Activated CD4-positive, alpha-beta T cell treated with anti-CD3 and anti-CD28 coated beads for 36 hours (primary cell): ENCODE measurements around the gene CD5L. TPM values are rescaled to one million over a fixed set of nuclear protein-coding genes. Genes with fewer than 3 reads are reported as not detected.
A peak's percentile ranks its signal among the peaks of the same experiment; 100 is the strongest.

Source experiments
- ATAC-seq: fragments of 200-7000 bp; cut with Tn5 transposase; one replicate; pipeline ENCODE4 v1.10.0; 2021; ENCODE audit warnings: mild to moderate bottlenecking, moderate library complexity
- CTCF ChIA-PET: fragments of 350-600 bp; sonication (Branson Sonifier 250); formaldehyde crosslinking; loops from one replicate; lab custom pipeline; 2021; ENCODE audit warnings: antibody characterized with exemption; lab: Charles Lee
- POLR2A ChIA-PET: fragments of 350-600 bp; sonication (Branson Sonifier 250); formaldehyde crosslinking; loops from one replicate; lab custom pipeline; 2021; ENCODE audit warnings: antibody characterized with exemption, inconsistent platforms; lab: Charles Lee
- DNase-seq: peaks from one replicate; pipeline ENCODE4 v3.0.0-alpha.2; 2020
- H3K27ac Mint-ChIP-seq: one replicate; pipeline ENCODE4 v1.8.0; 2021; ENCODE audit warnings: mixed read lengths
- H3K27me3 Mint-ChIP-seq: one replicate; pipeline ENCODE4 v1.8.0; 2021; ENCODE audit warnings: mixed read lengths
- H3K36me3 Mint-ChIP-seq: one replicate; pipeline ENCODE4 v1.8.0; 2021; ENCODE audit warnings: low read depth, mixed read lengths
- H3K4me1 Mint-ChIP-seq: one replicate; pipeline ENCODE4 v1.8.0; 2021; ENCODE audit warnings: mixed read lengths
- H3K4me3 Mint-ChIP-seq: one replicate; pipeline ENCODE4 v1.8.0; 2021; ENCODE audit warnings: mild to moderate bottlenecking, moderate library complexity, mixed read lengths
- H3K9me3 Mint-ChIP-seq: one replicate; pipeline ENCODE4 v1.8.0; 2021; ENCODE audit warnings: low read depth, mixed read lengths
- intact Hi-C, 2 experiments: fragments of 100-400 bp; cut with DNase I in 1 of 2; cut with micrococcal nuclease in 1 of 2; formaldehyde crosslinking; loops; one replicate each; pipeline versions ENCODE4 v1.14.2 to v1.15.1; 2022 to 2024; cut with DNase I, micrococcal nuclease
- total RNA-seq, 2 experiments: library from RNA; stranded (reverse); gene quantifications; one replicate each; pipeline ENCODE4 v1.2.3, GENCODE V29; 2021

Gene CD5L
- not detected for total RNA-seq

- H3K4me1 Mint-ChIP-seq, result no peaks in the 10 kb centered on the region
- H3K4me3 Mint-ChIP-seq, result no peak within 1 kb of the TSS
- CTCF ChIA-PET, result no interaction called here
- ATAC-seq (no peak), DNase-seq (no peak)
- POLR2A ChIA-PET, result no interaction called here
- no peaks in the 10 kb centered on the region for H3K9me3 Mint-ChIP-seq
- H3K27me3 Mint-ChIP-seq, result peaks cover 4% of the 10 kb centered on the region
- intact Hi-C loops, result no loop called here
- H3K36me3 Mint-ChIP-seq, result no peaks in the 10 kb centered on the region
- H3K27ac Mint-ChIP-seq, result no peak within 1 kb of the TSS
Observed at GRCh38 chr1:157841708-157842107, at the start of gene CD5L. Gene CD5L, minus strand, starts transcription at chr1:157841808. Its CDS starts 107 bp downstream, at chr1:157841701.

- intact Hi-C loops, result no loop called here
- POLR2A ChIA-PET, result no interaction called here
- H3K4me1 Mint-ChIP-seq, result no peaks in the 10 kb centered on the region
Observed at GRCh38 chr1:157882580-157882979, 41.0 kb upstream of the CD5L start.

GRCh38 chr1:157880621-157881020 lies 39.0 kb upstream of the CD5L start:
- Mint-ChIP-seq H3K4me1 (no peaks in the 10 kb centered on the region), H3K4me3 (no peak overlapping the region), H3K9me3 (no peaks in the 10 kb centered on the region), H3K36me3 (no peaks in the 10 kb centered on the region), H3K27ac (no peak overlapping the region), H3K27me3 (peaks cover 11% of the 10 kb centered on the region)
- DNase-seq (no peak), ATAC-seq (no peak)
- ChIA-PET POLR2A (no interaction called here), CTCF (interaction anchor here (0.8 kb wide), 1 partner anchor 23 kb away, joined by 3 read pairs; no protein-coding TSS in a partner anchor)
- intact Hi-C loops, result no loop called here

More at GRCh38 chr1:157882580-157882979, 41.0 kb upstream of the CD5L start:
- no peak for DNase-seq
- peaks cover 11% of the 10 kb centered on the region for H3K27me3 Mint-ChIP-seq
- no peak overlapping the region for H3K4me3 Mint-ChIP-seq
- ATAC-seq, result no peak
- no peak overlapping the region for H3K27ac Mint-ChIP-seq
- H3K36me3 Mint-ChIP-seq, result no peaks in the 10 kb centered on the region
- CTCF ChIA-PET, result no interaction called here
- H3K9me3 Mint-ChIP-seq, result no peaks in the 10 kb centered on the region

GRCh38 chr1:157878059-157878458 lies 36.5 kb upstream of the CD5L start:
- intact Hi-C loops, result loop anchor here in 1 of 2 experiments (5.0 kb wide), 1 partner anchor 249 kb away; a partner anchor contains a TSS
- no peaks in the 10 kb centered on the region for H3K4me1 Mint-ChIP-seq
- ATAC-seq (no peak), DNase-seq (no peak)
- no peak overlapping the region for H3K4me3 Mint-ChIP-seq
- no peak overlapping the region for H3K27ac Mint-ChIP-seq
- ChIA-PET POLR2A (no interaction called here), CTCF (no interaction called here)
- H3K36me3 Mint-ChIP-seq, result no peaks in the 10 kb centered on the region
- no peaks in the 10 kb centered on the region for H3K9me3 Mint-ChIP-seq
- peaks cover 10% of the 10 kb centered on the region for H3K27me3 Mint-ChIP-seq

- POLR2A ChIA-PET, result no interaction called here
Observed at GRCh38 chr1:157870490-157870889, 28.9 kb upstream of the CD5L start.

GRCh38 chr1:157868654-157869053 lies 27.0 kb upstream of the CD5L start:
- DNase-seq (no peak), ATAC-seq (no peak)
- no peak overlapping the region for H3K27ac Mint-ChIP-seq
- ChIA-PET CTCF (no interaction called here), POLR2A (no interaction called here)
- intact Hi-C loops, result no loop called here
- H3K27me3 Mint-ChIP-seq, result peaks cover 9% of the 10 kb centered on the region
- no peaks in the 10 kb centered on the region for H3K4me1 Mint-ChIP-seq
- no peak overlapping the region for H3K4me3 Mint-ChIP-seq
- no peaks in the 10 kb centered on the region for H3K9me3 Mint-ChIP-seq
- H3K36me3 Mint-ChIP-seq, result no peaks in the 10 kb centered on the region

More at GRCh38 chr1:157870490-157870889, 28.9 kb upstream of the CD5L start:
- CTCF ChIA-PET, result no interaction called here
- no peaks in the 10 kb centered on the region for H3K9me3 Mint-ChIP-seq
- no peaks in the 10 kb centered on the region for H3K4me1 Mint-ChIP-seq
- ATAC-seq, result no peak
- DNase-seq, result no peak
- intact Hi-C loops, result no loop called here
- H3K4me3 Mint-ChIP-seq, result no peak overlapping the region
- no peak overlapping the region for H3K27ac Mint-ChIP-seq
- H3K36me3 Mint-ChIP-seq, result no peaks in the 10 kb centered on the region
- peaks cover 8% of the 10 kb centered on the region for H3K27me3 Mint-ChIP-seq

GRCh38 chr1:157862114-157863070 lies 20.8 kb upstream of the CD5L start:
- Mint-ChIP-seq H3K9me3 (no peaks in the 10 kb centered on the region), H3K27ac (no peak overlapping the region), H3K4me1 (no peaks in the 10 kb centered on the region), H3K36me3 (no peaks in the 10 kb centered on the region), H3K4me3 (no peak overlapping the region), H3K27me3 (peaks cover 10% of the 10 kb centered on the region)
- POLR2A ChIA-PET, result no interaction called here
- DNase-seq (no peak), ATAC-seq (no peak)
- intact Hi-C loops, result no loop called here
- CTCF ChIA-PET, result no interaction called here

- H3K4me3 Mint-ChIP-seq, result no peak overlapping the region
- H3K27ac Mint-ChIP-seq, result no peak overlapping the region
- ATAC-seq (peak; percentile 49), DNase-seq (peak; percentile 4)
- no peaks in the 10 kb centered on the region for H3K36me3 Mint-ChIP-seq
- H3K9me3 Mint-ChIP-seq, result no peaks in the 10 kb centered on the region
- CTCF ChIA-PET, result no interaction called here
- no peaks in the 10 kb centered on the region for H3K4me1 Mint-ChIP-seq
- peaks cover 2% of the 10 kb centered on the region for H3K27me3 Mint-ChIP-seq
- intact Hi-C loops, result no loop called here
- POLR2A ChIA-PET, result no interaction called here
Observed at GRCh38 chr1:157856538-157856937, 14.9 kb upstream of the CD5L start.

GRCh38 chr1:157852476-157852875 lies 10.9 kb upstream of the CD5L start:
- H3K4me1 Mint-ChIP-seq, result no peaks in the 10 kb centered on the region

GRCh38 chr1:157849229-157849875 lies 7.7 kb upstream of the CD5L start:
- H3K27ac Mint-ChIP-seq, result no peak overlapping the region
- DNase-seq, result no peak
- H3K36me3 Mint-ChIP-seq, result no peaks in the 10 kb centered on the region
- POLR2A ChIA-PET, result no interaction called here
- no peak overlapping the region for H3K4me3 Mint-ChIP-seq
- CTCF ChIA-PET, result no interaction called here
- peaks cover 1% of the 10 kb centered on the region for H3K27me3 Mint-ChIP-seq
- no peaks in the 10 kb centered on the region for H3K9me3 Mint-ChIP-seq
- no peaks in the 10 kb centered on the region for H3K4me1 Mint-ChIP-seq
- intact Hi-C loops, result no loop called here
- ATAC-seq, result no peak

More at GRCh38 chr1:157852476-157852875, 10.9 kb upstream of the CD5L start:
- no peak for ATAC-seq
- H3K36me3 Mint-ChIP-seq, result no peaks in the 10 kb centered on the region
- no peak overlapping the region for H3K4me3 Mint-ChIP-seq
- peaks cover 2% of the 10 kb centered on the region for H3K27me3 Mint-ChIP-seq
- ChIA-PET CTCF (no interaction called here), POLR2A (no interaction called here)
- DNase-seq, result no peak
- no peaks in the 10 kb centered on the region for H3K9me3 Mint-ChIP-seq
- intact Hi-C loops, result no loop called here
- no peak overlapping the region for H3K27ac Mint-ChIP-seq

- Mint-ChIP-seq H3K27me3 (peaks cover 4% of the 10 kb centered on the region), H3K4me1 (no peaks in the 10 kb centered on the region), H3K9me3 (no peaks in the 10 kb centered on the region), H3K36me3 (no peaks in the 10 kb centered on the region), H3K4me3 (no peak overlapping the region), H3K27ac (no peak overlapping the region)
- CTCF ChIA-PET, result no interaction called here
- intact Hi-C loops, result no loop called here
- POLR2A ChIA-PET, result no interaction called here
- DNase-seq (no peak), ATAC-seq (no peak)
Observed at GRCh38 chr1:157844089-157844830, 2.7 kb upstream of the CD5L start.
